Heart left ventricle (tissue), 13 donors: Measurements from ENCODE around the gene GRIK1.

ENCODE experiments used
- CTCF ChIP-seq, 12 donors: fragments of 200-600 bp; sonication (generic) in 4 of 12; IDR thresholded peaks; one replicate each; pipeline versions ENCODE4 v1.5.0 to v1.8.0; 2018 to 2022; ENCODE audit warnings: antibody characterized with exemption in 12 of 12, mild to moderate bottlenecking in 5 of 12
- POLR2A ChIP-seq, 2 donors: fragments of 450-650 bp; IDR thresholded peaks; one replicate each; pipeline ENCODE4 v1.6.1; 2017; ENCODE audit warnings: antibody characterized with exemption in 2 of 2, mild to moderate bottlenecking in 2 of 2, moderate library complexity in 2 of 2
- donor health status: ischemic (EF 13 %, LVEDD 7.1; RV severe dilation, severe dysfunction).
- donor health status: DM: no; HTN: yes; CAD: no.
- donor health status: DM: no; HTN: no; CAD: no.
- donor health status: ischemic (EF 25% LVEDD 6.9; RV normal size, moderate dysfunction).
- donor health status: ischemic (EF 25% LVEDD 5.7; RV mildly dilated, moderate dysfunction).
- donor health status: ischemic (EF 35%, LVEDD 5.7; RV mildly dilated, moderate dysfunction).
- donor health status: nonischemic (EF 11% LVEDD 7.7; RV severe dilation, severe dysfunction).
- donor health status: DM: yes; HTN: yes; CAD: no.
- donor health status: PGD.
- donor health status: ischemic (EF 29% LVEDD 5.4; RV normal size, mild dysfunction).
- donor health status: nonischemic (EF 23%, LVEDD 6.1; RV moderate dilation, normal function).

DNA sequence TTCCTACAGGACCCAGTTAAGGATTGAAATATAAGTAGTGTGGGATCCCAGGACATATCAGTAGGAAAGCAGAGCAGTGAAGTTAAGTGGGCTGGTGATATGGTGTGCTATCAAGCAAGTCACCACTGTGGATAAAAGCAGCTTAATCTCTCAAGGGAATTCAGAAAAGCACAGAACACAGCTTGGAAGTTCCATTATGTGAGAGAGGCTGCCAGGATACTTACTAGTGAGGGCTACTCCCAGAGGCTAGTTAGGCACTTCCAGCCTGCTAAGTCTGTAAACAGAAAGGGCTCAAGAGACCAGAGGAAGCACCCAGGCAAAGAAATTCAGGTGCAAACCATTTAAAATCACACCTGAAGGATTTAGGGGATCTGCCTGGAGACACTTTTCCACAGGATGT lies 18.8 kb upstream of the GRIK1 start:
- no peak for TF ChIP-seq CTCF (IDR thresholded peaks at IDR 0.05)
- no peak for TF ChIP-seq POLR2A (IDR thresholded peaks at IDR 0.05)
